NCI-H2107 treated with DMSO at 0.1 percent for 48 hours (cell line): ENCODE measurements around the gene HIVEP3.
"Not testable (repeated sequence)": the region's sequence is repeated elsewhere in the genome, so short reads cannot be mapped to it uniquely, and the experiment has no call there.

Source experiments
- DNase-seq: peaks from one replicate; lab custom pipeline; 2025; ENCODE audit not compliant: unreplicated experiment; lab: John Stamatoyannopoulos, UW

HIVEP3 gene

DNA sequence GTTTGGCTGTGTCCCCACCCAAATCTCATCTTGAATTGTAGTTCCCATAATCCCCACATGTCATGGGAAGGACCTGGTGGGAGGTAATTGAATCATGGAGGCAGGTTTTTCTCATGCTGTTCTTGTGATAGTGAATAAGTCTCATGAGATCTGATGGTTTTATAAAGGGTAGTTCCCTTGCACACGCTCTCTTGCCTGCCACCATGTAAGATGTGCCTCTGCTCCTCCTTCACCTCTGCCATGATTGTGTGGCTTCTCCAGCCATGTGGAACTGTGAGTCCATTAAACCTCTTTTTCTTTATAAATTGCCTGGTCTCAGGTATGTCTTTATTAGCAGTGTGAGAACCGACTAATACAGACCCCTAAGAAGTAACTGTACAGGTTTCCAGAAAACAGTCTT is 2.5 kb upstream of the HIVEP3 start:
- DNase-seq = not testable (repeated sequence)

DNA sequence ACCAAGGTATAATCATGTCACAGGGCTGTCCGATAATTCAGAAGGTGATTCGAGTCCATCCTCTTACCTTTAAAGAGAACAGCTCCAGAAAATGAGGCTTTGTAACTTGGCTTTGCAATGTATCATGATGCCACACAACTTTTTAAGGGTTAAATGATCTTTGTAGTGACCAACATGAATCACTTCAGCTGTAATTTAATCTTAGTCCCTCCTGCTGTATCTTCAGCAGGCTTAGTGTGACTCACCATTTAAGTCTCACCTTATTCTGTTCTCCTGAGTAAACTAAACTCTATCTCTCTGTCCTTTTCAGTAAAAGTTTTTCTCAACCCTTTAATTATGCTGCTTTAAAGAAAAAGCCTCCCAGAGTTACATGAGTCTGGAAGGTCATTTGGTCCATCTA is 1.9 kb upstream of the HIVEP3 start:
- peak; percentile 23 for DNase-seq

DNA sequence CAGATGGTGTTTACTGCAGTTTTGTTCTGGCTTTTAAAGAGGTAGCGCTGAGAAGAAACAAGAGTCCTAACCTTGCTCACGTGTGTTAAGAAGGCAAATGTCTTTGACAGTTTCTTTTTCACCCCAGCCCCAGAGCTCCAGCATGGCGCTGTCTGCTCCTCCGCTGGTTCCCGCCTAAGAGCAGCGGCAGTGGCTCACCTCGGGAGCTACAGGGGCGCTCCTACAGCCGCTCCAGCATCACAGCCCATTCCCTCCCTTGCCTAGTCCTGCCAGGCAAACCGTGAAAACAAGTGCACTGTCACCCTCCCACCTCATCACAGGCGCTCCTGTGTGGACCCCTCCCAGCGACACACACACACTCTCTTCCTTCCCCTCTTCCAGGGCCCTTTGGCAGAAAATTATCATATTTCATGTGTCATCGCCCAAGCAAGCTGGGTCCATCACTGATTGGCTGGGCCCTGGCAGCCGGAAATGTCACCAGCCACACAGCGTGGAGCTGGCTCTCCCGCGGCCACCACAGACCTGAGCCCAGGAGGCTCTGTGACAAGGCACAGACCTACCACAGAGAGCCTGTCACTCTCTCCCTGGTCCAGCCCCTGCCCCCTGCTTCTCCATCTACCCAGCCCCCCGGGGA is 1.2 kb upstream of the HIVEP3 start:
- peak; percentile 95 for DNase-seq

DNA sequence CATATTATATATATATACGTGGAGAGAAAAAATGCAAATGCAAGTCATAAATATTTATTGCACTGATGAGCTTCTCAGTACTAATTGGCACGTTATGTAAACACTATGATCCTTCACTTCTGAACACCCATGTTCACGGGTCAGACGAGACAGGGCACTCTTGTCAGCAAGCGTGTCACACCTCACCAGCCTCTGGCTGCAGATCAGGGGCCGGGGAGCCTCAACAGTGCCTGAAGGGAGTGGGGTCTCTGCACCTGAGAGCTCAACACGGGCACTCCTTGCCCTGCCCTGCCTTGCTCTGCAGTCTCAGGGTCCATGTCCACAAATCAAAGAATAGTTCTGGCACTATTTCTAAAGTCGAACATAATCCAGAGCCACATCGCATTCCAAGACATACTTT is 409 bp upstream of the HIVEP3 start:
- DNase-seq = no peak

DNA sequence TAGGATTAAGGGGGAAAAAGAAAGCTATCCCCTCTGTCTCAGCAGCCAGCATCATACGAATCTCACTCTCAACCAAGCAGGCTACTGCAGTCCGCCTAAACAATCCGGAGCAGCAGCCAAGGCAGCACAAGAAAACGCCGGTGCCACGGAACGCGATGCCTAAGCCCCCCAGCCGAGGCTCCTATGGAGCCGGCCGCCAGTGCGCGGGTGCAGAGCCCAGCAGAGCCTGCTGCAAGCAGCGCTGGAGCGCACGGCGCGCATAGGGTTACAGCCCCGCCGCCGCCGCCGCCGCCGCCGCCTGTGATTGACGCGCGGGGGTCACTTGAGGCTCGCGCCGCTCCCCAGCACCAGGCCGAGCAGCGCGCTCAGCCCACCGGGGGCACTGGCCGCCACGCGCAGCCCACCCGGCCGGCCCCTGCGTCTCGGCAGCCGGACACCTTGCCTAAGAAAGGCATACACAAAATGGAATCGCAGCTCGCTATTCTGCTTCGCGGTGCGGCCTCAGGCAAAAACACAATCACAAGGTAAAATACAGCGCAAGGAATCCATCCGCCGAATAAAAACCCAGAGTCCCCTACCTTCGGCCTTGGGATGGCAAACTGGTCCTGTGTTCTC is 780 bp downstream of the HIVEP3 start:
- peak; percentile 37 for DNase-seq

DNA sequence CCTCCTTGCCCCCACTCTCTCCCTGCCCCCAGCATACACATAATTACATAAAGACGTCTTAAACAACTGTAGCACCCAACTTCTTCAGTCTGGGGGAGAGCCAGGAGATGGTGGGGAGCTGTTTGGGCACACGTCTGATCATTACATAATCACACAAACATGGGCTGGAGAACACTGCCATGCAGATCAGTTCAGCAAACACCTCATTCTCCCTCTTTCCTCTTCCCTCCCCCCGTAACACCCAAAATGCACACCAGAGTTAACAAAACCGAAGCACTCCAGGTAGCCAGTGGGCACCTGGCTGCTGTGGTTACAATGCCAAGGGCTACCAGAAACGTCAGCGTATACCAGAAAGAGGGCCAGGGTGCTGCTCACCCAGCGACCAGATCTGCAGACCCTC is 1.6 kb downstream of the HIVEP3 start:
- peak; percentile 44 for DNase-seq

DNA sequence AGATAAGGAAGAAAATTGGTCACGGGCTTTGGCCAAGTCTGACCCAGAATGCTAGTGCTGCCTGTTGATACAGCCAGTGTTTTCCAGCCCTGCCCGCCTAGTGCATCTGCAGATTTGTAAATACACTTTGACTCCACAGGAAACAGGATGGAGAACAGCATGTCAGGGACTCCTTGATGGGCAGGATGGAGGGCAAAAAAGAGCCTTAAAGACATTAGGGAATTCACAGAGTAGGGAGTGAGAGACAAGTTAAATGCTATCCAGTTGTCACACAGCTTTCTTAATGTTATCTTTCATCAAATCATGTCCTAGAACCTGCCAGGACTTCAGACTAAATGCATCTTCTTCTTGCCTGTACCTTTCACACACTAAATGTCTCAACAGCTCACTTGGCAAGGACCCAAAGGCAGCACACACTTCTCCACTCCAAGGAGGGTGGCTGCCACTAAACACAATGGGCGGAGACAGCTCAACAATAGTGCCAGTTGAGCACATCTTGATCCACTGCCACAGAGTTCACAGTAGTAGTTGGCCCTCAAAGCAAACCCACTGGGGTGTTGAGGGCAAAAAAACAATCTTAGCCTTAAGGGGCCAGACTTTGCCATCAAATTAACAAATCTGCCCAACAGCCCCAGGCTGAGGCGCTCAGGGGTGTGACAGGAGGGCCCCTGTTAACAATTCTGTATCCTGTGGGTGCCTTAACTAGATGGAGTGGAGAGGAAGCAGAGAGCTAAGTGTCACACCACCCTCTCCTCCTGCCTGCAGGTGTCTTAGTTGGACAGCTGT is 2.7 kb downstream of the HIVEP3 start:
- peak; percentile 81 for DNase-seq

DNA sequence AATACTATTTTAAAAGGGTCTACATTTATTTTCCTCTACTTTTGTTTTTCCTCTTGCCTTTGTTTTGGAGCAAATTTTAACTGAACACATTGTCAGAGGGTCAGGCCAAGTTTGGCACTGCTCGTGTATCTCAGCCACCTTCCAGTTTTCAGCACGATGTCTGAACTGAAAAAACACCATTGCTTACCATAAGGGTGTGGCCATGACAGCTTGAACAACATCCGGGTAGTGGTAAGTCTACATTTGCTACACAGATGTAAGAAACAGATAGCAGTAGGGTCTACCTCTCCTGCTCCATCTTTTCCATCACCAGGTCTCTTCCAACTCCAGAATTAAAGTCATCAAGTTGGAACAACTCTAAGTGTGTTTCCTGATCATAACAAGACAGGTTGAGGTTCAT is 4.2 kb downstream of the HIVEP3 start:
- no peak for DNase-seq

DNA sequence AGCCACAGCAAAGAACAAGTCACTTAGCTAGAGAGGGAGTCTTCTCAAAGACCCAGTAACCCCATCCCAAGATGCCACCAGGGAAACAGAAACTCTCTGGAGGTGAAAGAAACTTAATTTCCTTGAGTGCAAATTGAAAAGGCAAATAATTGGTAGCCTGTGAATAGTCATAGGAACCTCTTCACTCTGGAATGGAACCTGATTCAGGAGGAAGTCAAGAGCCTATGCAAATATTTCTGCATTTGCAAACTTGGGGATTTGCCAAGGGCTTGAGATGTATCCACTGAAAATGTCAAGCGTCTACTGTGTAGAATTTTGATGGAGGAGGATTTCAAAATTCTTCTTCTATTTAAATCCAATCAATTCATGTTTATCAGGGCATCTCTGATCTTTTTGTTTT is 5.7 kb downstream of the HIVEP3 start:
- DNase-seq = peak; percentile 14

DNA sequence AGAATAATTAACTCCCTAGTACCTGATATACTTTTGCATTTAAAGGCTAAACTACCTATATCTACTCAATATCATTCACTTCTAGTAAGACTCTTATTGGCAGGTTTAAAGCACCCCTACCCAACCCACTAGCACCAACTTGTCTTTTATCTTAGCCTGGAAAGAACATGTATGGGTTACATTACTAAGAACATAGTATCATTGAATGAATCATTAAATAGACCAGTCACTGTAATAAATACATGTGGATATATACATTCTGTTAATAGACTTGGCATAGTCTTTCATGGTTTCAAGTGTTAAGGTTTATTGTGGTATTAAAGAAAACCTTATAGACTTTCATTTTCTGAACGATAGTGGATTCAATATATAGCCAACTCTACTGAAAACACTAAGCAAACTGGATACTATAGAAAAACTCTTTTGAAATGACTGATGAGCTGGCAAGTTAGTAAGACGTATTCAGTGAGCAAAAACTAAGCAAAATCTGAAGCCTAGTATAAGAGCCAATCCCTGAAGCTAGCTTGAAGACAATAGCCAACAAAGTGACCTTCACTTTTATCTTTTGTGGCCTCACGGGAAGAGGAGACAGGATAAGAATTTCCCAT is 10.3 kb downstream of the HIVEP3 start:
- DNase-seq = no peak

DNA sequence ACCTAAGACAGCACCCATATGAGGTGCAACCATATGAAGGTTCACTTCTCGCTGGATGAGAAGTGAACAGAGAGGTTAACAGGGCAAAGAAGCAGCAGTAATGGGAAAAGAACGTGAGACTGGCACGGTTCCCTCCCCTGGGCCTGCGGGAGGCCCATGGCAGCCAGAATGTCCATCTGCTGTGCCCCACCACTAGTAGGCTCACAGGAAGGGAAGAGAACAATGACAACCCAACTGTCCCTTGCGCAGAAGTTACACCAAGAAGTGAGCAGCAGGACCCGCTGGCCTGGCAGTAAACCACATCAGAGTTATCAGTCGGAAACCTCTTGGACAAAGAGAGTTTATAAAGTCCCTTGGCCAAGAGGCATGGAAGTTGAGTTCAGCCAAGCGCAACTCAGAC is 11.3 kb downstream of the HIVEP3 start:
- DNase-seq = no peak

DNA sequence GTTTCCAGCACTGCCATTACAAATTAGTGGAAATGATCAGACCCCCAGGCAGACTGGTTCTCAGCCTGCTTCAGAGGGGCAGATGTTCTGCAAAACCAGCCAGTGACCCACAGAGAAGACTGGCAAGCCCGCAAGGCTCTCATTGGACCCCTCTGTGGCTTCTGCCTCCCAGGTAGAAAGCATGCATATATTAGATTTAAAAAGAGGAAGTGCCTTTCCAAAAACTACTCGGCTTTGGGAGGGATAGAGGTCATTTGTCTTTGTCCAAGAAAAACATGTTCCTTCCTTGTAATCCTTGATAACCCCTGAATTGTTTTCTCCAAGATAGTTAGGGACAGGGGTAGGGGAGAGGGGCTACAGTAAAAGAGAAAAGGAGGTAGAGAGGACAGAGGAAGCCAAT is 11.8 kb downstream of the HIVEP3 start:
- DNase-seq = no peak

DNA sequence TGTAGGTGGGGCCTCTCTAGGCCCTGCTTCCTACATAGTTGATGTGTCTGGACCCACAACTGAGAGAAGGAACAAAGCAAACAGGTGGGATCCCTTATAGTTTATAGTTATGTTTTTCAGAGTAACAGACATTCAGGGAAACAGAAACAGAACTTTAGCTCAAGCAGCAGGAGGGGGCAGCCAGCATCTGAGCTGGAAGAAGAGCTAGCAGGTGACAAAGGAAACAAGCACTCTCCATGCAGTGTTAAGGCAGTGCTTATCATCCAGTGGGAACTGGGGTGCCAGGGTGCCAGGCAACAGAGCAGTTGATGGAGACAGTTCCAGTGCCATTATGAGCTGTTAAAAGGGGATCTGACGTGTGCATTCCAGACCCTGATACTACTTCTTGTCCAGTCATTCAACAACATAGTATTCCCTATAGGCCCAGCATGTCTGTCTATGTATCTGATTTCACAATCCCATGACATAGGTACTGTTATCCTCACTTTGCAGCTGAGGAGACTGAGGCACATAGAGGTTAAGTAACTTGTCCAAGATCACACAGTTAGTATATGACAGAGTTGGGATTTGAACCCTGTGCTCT is 13.5 kb downstream of the HIVEP3 start:
- no peak for DNase-seq

DNA sequence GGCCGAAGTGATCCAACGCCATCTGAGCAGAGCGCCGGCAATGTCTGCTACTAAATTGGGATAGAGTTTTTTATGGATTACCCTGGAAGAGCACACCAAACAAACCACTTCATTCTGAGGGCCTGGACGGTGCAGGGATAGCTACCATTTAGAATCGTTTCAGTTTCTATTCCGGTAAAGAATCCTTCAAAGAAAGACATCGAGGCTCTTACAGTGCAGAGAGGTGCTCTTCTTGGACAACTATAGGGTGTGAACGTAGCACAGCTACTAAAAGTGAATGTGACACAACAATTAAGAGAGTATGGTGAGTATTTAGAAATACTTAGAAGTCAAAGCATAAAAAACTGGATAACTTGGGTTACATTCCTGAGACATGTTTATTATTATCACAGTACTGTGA is 16.1 kb downstream of the HIVEP3 start:
- DNase-seq = no peak

DNA sequence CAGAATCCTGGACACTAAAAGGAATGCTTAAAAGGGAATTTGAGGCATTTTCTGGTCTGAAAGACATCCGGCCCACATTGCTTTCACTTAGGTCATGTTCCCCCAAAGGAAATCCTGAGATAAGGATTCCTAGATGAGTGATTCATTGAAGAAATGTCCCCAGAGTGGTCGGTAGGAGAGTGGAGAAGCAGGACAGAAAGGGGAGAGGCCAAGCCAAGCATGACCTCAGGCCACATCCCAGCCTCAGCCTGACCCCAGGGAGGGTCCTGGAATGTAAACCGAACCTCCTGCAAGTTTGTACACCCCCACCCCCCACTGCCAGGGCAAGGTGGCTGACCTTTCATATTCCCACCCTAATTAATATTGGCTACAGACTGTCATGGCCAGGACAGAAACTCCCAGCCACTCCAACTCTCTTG is 16.6 kb downstream of the HIVEP3 start:
- no peak for DNase-seq

DNA sequence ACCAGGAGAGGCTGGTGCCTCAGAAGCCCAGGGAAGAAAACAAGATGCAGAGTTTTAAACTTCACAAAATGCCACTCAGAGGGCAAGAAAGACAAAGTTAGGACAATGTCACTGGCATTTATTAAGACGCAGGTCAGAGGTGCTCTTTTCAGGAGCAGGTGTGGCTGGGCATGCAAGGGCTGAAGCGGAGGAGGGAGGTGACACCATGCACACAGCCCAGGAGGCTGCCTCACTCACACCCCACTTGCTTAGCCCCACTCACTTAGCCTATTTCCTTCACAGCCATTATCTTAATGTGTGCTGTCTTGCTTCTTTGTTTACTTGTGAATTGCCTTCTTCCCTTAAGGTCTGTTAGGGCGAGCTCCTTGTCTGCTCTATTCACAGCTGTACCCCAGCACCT is 17.2 kb downstream of the HIVEP3 start:
- DNase-seq = no peak

DNA sequence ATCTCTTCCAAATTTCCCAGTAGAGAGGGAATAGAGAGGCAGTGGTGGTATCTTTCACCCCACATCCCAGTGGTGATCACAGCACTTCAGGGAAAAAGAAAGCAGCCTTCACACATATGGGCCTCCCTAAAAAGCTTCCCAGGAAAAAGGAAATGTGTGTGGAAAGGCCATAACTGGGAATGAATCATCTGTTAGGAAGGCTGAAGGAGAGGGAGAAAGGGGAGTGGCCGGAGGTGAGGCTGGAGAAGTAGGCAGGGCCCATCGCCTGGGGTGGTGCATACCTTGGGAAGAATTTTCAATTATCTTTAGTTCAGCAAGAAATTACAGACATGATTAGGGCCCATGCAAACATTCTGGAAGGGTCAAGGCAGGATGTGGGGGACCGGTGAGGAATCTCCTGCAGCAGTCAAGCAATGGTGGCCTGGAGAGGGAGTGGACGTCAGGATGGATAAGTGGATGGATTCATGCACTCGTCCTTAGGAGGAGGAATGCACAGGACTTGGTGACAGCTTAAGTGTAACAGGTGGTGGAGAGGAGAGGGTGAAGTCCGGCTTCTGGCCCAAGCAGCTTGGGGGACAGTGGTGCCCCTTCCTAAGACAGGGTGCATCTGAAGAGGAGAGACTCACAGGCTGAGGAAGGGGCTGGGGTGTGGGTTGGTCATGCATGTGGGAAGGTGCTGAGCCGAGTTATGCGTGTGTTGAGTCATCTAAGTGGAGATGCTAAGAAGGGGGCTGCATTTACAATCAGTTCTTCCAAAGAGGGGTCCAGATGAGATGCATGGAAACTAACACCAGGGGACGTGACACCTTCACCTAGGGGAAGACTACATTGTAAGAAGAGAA is 17.9 kb downstream of the HIVEP3 start:
- no peak for DNase-seq

DNA sequence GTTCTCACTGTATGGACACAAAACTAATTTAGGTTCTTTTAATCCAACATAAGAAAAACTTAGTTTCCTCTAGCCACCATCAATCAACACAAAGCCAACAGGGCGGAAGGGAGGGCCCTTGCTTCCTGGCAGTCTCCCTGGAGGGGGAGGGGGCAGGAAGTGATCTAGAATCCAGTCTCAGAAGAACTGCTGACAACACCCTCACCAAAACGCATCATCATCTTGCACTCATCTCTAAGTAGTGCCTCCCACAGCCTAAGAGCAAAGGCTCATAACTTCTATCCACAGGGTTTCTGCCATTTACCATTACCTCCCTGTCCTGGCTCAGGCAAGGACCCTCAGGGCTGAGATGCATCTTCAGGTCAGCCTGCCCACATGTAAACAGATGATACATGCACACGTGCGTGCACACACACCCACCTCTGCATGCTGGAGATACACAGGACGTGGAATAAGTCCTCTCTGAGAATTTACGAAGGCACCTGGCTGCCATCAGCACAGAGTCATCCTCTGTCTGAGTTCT is 20.5 kb downstream of the HIVEP3 start:
- no peak for DNase-seq

DNA sequence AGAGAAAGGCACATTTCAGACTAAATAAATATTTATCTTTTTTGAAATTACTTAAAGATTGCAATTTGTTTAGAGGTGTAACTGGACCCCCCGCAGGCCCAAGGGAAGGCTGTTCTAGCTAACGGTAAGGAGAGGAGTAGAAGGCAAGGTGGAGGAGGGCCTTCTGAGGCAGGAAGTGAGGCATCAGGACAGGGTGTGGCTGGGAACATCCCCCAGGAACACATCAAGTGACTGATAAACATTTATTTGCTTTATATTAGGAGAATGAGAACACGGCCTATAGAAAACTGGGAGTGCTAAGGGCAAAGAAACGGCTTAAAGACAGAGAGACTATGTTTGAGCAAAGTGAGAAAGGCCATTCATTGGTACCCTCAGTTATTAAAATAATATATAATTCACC is 23.2 kb downstream of the HIVEP3 start:
- DNase-seq = no peak

DNA sequence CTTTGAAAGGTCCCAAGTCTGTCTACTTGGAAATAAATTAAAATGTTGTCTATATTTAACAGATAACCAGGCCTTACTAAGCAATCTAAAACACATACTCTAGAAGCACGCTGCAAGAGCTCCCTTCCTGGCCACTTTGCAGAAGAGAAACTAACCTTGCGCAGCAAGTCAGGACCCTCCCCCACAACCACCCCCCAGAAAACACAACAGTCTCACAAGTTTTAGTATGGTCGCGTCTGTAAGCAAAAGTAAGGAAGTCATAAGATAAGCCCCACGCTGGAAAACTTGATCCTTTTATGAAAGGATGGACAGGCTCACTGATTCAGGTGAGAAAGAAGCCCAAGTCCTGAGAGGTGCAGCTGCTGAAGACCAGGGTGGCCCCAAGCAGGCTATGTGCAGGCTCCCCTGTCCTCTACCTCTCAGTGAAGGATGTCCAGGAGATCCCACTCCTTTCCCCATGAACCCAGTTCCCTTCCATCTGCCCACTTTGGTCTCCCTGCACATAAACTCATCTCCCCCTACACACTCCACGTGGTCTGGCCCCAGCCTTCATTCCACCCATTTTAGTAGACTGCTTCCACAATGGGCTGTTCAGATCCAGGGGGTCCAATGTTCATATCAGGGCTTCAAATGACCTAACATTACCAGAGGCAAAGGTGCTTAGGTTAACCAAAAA is 23.8 kb downstream of the HIVEP3 start:
- no peak for DNase-seq
